ENCODE data around the gene EHD4.

EHD4 gene

DNA sequence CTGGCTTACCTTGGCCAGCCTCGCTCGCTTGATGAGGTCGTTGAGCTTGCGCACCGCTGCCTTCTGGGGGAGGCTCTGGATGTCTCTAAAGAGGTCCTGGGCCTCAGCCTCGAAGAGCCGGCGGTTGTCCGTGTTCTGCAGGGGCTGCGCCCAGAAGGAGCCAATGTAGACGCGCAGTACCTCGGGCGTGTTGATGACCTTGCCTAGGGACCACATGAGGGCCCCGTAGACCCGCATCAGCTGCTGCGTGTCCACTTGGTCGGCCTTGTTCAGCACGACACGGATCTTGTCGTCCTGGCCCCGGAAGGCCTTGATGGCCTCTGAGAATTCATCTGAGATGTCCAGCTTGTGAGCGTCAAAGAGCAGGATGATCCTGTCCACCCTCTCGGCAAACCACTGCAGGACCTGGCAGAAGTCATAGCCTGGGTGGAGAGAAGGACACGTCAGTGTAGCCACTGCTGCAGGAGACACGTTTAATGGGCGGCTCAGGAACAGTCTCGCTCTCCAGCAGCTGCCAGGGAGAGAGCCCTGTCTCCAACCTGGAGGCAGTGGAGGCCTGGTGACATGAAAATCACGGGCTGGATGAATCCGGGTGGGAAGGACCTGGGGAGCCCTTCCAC is 53.0 kb downstream of the EHD4 start:
- DNase-seq (ENCODE audit: low spot score), result no peak

DNA sequence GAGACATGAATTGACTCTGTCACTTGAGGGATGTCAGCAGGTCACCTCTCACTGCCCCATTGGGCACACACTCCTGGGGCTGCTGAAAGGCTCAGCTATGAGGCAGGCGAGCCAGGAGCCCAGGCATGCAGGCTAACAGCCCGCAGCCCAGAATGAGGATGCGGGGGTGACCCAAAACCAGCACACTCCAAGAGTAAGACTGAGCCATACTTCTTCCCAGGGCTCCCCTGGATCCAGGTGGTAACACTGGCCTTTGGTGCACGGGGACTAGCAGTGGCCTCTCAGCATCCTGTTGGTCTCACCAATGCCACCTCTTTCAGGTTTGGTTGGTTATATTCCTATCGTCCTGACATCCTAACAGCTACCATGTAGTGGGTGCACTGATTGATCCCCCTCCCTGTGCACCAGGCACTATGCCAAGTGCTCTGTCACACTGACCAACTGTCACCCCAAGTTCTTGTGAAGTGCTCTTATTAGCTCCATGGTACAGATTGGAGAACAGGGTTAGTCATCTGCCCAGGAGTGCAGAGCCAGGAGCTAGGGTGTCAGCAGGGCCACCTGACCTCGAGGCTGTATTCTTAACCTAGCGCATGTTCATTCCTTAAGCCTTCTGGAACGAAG is 53.7 kb downstream of the EHD4 start:
- DNase-seq (ENCODE audit: low spot score), result no peak

DNA sequence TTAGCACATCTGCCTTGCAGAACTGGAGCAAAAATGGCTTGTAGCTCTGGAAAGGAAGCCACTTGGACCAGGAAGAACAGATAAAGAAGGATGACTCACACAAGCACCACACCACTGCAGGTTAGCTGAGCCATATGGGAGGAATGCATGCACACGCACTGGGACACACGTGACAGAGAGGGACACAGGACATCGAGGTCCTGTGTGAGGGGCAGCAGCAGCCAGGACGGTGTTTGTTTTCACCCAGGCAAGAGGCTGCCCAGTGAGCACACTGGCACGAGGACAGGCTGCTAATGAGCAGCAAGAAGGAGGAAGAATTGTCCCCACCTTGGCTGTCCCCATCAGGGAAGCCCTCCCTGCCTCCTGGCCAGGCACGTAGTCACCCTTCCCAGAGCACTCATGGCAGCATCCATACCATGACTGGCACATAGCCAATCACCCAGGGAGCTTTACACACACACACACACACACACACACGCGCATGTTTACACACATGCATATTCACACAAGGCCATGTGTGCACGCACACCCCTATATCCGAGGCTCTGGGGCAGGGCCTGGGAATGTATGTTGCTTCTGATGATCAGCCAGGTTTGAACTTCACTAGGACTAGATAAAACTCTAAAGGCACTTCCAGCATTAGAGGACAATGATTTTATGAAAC is 54.5 kb downstream of the EHD4 start:
- DNase-seq (ENCODE audit: low spot score), result no peak

DNA sequence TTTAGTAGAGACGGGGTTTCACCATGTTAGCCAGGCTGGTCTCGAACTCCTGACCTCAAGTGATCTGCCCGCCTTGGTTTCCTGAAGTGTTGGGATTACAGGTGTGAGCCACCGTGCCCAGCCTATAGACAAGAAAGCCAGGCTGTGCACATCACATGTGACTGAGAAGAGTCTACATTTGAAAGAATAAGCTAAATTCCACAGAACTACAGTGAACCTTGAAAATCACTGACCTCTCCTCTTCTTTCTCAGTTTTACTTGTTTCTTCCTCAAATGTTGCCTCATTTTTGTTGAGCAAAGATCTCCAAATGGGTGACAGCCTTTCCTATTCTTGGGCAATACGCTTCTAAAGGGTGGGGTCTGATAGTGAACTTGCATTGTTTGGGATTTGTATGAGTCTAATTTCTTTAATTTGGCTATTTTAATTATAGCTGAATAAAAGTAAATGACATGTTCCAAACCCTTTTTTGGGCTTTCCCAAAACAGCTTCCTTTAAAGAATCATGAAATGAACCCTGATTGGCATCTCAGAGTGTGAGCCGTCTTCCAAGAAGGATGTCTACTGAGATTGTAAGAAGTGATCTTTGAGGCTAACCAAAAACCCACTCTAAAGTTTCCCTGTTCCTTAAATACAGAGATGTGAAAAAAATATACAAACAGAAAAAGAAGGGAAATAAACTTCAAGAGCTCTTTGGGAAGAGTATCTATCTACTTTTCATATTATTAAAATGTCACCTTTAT is 56.9 kb downstream of the EHD4 start:
- DNase-seq (ENCODE audit: low spot score), result peak; percentile 40

DNA sequence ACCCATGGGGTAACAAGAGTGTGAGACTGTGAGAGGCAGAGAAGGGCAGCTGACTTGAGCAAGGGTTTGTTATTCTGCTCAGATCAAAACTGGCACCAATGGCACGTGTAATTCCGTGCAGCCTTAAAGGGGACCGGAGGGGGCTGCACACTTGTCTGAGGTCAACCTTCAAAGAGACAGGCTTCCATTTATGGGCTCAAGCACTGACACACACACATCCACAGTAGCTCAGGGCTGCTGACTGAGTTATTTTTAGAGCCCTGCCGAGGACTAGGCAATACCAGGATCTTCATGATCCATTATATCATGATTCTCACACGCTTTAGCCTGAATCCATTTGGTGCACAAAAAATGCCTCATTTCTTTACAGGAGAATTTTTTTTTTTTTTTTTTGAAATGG is 57.9 kb downstream of the EHD4 start:
- peak; percentile 70 for DNase-seq (ENCODE audit: low spot score)

DNA sequence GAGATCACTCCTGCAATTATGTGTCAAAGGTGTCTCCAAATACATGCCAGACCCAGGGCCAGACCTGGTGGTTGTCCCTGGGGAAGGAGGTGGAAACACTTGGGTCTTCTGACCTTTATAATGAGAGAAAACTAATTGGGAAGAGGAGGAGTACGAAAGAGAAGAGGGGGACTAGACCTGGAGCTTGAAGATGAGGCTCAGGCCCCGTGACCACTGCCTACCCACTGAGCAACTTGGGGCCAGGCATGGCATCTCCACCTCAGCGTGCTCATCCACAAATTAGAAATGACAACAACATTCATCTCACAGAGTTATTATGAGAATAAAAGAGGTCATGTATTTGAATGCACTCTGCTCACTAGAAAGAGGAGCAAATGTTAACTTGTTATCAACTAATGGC is 59.1 kb downstream of the EHD4 start:
- no peak for DNase-seq (ENCODE audit: low spot score)

DNA sequence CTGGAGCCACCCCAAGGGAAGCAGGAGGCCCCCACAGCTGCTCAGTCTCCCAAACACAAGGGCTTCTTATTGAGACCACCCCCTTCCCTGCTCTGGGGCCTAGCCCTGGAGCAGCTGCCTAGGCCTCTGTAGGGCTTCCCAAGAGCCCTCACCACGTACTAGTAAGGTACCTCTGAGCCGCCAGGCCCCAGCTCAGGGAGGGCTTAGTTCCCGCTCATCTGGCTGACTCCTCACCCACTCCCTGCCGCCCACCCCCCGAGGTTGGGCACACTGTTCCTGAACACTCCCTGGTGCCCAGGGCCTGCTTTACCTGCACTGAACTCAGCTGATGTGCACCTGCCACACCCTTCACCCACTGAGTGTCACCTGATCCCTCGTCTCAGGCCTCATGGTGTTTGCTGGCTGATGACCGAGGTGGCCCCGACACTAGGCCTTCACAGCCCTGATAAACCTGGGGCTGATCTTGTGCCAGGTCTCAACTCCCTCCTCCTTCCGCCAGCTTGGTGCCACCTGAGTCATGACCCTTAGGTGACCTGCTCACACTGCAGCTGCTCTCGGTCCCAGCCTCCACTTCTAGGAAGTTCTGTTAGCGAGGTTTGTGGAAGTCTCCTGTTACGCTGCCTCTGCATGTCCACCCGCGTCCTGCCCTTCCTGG is 60.5 kb downstream of the EHD4 start:
- no peak for DNase-seq (ENCODE audit: low spot score)

DNA sequence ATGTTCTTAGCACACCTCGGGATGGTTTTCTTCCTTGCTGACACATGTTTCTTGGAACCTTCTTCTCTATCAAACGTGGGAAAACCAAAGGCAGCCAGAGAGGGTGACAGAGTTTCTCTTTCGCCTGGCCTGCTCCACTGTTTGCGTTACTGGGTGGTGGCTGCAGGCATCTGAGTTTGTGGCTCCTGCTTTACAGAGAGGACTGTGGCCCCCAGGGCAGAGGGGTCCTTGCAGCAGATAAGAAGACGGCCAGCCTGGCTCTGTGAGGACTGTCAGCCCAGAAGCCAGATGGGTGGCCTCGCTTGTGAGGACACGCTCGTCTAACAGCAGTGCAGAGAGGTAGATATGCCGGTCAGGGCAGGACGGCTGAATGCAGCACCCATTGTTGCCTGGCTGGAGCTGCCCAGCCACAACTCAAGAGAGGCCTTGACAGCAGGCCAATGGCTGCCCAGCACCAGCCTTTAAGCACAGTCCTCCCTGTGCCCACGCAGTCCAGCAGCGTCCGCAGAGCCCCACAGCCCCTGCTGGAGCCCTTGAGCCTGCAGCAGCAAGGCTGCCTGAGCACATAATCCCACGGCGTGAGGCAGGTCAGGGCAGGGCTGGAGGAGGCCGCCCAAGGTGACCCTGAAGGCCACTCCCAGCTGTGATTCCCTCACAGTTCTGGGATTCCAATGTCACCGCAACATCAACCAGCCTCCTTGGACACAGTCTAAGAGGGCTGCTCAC is 63.5 kb downstream of the EHD4 start:
- no peak for DNase-seq (ENCODE audit: low spot score)

DNA sequence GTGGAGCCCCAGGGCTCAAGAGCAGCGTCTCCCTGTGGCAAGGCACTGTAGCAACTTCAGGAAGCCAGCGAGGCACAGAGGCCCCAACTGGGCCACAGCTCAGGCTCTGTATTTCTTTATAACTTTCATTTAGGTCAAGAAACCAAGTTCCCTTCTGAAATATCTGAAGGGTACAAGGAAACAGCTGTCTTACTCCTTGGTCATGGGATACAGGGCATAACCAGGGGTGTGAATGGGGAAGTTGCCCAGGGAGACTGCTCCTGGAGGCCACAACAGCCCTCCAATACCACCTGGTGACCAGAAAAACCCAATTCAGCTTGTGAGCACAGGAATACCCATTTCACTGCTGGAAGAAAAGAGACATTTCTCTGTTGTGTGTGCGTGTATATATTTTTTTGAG is 65.2 kb downstream of the EHD4 start:
- no peak for DNase-seq (ENCODE audit: low spot score)

DNA sequence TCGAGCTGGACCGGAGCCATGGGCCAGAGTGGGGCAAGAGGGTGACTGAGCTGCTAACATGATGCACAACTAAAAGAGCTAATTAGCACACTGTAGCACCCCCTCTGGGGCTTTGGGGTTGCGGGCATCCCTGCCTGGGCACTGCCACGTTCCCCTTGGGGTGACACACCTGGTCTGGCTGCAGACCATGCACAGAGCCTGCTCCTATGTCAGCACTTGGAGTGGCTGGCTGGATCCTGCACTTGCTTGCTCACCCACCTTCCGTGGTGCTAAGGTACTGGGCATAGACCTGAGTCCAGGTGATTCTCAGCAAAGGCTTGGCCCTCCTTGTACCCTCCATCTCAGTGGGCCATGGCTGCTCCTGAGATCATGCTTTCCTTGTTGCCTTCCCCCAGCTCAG is 65.7 kb downstream of the EHD4 start:
- DNase-seq (ENCODE audit: low spot score), result no peak

DNA sequence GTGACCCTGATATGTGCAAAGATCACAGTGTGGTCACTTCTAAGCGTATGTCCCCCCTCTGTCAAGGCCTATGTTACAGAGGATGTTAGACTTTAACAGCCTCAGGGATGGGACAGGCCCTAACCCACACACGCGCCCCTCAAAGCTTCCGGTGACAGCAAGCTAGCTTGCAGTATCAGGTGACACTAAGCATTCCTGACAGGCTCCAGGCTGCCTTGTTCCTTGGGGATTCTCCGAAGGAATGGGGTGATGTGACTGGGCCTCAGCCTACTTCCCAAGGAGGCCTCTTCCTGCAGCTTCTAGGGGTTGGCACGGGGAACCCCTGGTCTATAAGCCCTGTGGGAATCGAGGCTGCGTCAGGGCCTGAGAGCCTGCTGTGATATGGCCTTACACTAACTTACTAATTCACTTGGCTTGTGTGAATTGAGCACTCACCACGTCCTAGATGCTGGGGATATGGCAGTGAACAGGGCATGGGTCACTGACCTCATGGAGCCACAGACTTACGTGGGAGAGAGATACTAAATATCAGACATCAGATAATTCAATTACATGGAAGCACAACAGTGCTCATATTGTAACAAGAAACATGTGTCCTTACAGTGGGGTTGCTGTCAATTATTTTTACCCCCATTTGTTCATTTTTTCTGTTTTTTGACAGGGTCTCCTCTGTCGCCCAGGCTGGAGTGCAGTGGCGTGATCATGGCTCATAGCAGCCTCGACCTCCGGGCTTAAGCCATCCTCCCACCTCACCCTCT is 67.1 kb downstream of the EHD4 start:
- no peak for DNase-seq (ENCODE audit: low spot score)

DNA sequence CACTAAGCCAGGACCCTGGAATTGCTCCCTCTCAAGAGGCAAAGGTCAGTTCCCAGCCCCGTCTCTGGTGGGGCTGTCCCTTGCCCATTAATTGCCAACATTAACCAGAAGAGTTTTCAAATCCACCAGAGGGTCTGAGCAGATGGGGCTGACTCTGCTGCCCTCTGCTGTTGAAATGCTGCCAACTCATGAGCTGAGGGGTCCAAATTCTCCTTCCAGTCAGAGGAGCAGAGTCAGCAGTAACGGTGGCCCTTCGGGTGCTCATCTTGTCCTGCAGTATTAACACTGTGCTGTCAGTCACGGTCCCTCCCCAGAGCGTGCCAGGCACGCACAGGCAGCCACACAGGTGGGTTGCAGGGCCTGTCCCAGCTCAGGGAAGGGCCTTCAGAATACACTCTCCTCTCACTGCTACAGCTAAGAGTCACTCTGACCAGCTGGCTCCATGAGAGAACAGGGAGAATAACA is 67.8 kb downstream of the EHD4 start:
- peak; percentile 78 for DNase-seq (ENCODE audit: low spot score)

DNA sequence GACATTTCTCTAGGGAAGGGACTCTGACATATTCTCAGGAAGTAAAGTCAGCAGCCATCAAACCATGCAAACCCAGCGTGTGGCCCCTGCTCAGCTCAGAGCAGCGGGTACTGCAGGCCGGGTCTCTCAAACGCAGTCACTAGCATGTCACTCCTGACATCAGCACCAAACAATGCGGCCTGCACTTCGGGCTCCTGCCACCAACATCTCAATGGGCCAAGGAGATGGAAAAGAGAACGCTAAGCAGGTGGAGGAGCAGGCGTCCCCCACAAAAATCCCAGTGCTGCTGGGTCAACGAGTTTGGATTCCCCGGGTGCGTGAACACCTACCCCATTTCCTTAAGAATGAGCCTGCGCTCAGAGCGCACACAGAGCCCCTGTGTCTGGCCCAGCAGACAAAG is 68.6 kb downstream of the EHD4 start:
- DNase-seq (ENCODE audit: low spot score), result no peak

DNA sequence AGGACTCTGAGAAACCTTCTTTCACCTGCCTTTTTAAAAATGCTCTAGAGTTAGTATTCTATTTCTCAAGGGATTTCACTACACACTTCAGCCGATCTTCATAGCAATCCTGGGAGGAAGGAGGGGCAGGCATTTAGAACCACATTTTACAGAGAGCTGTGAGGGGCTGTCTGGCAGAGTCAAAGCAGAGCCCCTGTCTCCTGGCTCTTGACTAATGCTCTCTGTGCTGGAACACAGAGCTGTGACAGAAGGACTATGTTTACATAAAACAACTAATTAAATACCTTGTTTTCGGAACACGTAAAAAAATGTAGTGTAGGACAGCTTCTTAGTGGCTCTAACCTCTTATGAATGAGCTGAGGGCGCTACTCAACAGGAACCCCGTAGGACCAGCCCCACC is 70.9 kb downstream of the EHD4 start:
- DNase-seq (ENCODE audit: low spot score), result no peak

DNA sequence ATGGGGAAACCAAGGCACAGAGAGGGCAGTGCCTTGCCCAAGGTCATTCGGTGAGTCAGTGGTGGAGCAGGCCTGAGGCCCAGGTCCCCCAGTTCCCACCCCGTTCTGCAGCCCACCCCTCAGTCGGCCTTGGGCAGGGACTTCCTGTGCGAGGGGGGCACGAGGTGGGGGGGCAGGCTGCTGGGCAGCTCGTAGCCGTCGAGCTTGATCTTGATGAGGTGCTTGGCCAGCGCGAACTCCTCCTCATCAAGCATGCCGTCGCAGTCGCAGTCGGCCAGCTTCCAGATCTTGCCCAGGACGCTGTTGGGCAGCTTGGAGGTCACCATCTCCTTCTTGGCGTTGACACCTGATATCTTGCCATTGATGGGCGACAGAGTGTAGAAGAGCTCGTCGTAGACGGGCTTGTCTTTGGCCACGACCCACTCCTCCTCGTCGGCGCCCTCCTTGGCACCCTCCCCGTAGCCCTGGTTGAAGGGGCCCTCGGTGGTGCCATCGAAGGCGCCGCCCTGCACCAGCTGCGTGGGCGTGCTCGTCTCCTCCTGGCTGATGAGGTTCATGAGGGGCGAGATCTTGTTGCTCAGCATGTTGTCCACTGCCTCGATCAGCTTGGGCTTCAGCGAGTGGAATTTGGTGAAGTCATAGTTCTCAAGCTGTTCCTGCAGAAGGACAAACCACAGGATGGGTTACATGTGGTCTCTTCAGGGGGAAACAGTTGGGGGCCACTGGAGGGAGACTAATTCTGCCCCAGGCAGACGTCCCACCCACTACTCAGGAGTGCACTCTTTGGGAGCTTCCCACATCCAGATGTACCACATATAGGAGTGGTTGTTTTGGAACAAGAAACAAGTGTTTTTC is 71.6 kb downstream of the EHD4 start:
- DNase-seq (ENCODE audit: low spot score), result no peak

DNA sequence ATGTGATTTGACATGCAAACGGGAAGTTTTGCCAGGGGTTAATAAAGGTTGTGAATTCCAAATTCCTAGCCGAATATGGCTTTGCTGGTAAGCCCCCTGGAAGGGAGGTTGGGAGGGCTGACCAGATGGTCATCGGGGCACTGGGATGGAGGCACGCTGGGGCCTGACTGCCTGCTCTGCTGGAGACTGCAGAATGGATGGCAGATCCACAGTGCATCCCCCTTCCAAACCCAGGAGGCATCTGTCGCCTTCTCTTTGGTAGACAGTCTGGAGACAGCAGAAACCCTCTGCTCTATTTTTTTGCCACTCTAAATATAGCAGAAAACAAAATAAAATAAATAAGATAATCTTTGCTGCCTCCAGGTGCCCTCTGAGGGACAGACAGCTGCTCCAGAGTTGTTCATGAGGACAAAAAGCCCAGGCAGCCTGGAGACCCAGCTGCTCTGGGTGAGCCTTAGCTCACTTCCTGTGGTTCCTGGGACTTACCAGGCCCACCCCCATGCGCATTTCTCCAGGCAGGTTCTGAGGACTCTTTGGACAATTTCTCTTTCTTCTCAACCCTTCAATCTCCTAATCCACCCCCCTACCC is 72.4 kb downstream of the EHD4 start:
- no peak for DNase-seq (ENCODE audit: low spot score)

DNA sequence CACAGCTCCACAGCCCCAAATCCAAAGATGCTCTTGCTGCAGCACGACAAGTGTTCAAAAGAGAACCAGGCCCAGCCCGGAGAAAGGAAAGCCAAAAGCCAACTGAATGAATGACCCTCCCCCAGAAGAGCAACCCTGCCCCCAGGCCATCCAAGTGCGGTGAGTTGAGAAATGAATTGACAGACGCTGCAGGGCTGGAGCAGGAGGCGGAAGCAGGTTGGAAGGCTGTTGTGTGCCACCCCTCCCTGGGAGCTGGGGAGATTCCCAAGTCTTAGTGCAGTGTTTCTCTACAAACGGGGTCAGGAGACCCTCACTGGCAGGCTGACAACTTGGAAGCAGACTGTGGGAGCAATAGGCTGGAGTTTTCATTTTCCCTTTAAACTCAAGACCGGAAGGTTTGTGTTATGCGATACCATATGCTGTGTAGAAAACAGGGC is 75.0 kb downstream of the EHD4 start:
- no peak for DNase-seq (ENCODE audit: low spot score)

DNA sequence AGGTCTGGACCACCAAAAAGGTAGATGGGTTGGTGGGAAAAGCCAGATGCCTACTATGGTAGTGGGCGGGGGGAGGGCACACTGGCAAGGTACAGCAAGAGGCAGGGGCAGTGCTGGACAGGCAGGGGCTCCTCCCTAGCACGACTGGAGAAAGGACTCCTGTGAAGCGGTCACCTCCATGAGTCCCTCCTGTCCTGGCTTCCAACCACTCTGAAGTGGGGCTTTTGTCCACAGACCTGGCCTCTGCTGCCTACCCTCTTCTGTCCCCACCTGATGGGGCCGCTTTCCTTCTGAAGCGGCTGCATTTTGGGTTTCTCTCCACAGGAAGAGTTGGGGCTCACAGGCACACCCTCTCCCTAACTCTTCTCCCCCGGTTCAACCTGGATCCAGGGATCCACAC is 75.8 kb downstream of the EHD4 start:
- no peak for DNase-seq (ENCODE audit: low spot score)

DNA sequence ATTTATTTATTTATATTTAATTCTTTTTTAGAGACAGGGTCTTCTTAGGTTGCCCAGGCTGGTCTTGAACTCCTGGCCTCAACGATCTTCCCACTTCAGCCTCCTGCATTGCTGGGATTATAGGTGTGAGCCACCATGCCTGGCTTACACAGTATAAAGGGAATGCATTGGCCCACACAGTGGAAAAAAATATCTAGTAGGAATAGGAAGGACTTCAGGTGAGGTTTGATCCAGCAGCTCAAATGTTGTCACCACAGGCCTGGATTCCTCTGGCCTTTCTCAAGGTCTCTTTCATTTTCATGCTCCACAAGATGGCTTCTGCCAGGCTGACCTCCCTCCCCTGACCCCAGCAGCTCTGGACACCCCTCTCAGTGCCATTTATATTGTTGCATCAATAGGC is 76.4 kb downstream of the EHD4 start:
- no peak for DNase-seq (ENCODE audit: low spot score)

DNA sequence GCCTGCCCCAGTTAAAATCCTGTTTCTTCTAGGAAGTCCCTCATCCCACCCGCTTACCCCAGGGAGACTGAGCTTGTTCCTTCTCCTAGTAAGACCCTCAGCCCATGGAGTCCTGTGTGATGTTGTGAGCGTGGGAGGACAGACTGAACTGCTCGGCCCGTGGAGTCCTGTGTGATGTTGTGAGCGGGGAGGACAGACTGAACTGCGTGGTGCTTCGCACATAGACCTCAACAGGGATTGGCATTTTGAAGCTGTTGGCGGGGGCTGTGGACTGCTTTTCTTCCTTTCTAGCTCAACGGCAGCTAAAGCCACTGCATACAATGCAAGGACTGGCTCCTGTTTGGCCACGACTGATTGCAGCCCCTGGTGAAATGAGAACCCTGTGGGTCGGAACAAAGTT is 76.9 kb downstream of the EHD4 start:
- DNase-seq (ENCODE audit: low spot score), result no peak
